Stimulated activated CD4-positive, alpha-beta T cell treated with anti-CD3 and anti-CD28 coated beads, Interleukin-4, amount 100 ng/mL, for 24 hours (primary cell): ENCODE results near the gene PUM2.
"Not testable (repeated sequence)": the region's sequence is repeated elsewhere in the genome, so short reads cannot be mapped to it uniquely, and the experiment has no call there.

Experiments
- DNase-seq: peaks from one replicate; pipeline ENCODE4 v3.0.0-alpha.2; 2020

PUM2 gene

DNA sequence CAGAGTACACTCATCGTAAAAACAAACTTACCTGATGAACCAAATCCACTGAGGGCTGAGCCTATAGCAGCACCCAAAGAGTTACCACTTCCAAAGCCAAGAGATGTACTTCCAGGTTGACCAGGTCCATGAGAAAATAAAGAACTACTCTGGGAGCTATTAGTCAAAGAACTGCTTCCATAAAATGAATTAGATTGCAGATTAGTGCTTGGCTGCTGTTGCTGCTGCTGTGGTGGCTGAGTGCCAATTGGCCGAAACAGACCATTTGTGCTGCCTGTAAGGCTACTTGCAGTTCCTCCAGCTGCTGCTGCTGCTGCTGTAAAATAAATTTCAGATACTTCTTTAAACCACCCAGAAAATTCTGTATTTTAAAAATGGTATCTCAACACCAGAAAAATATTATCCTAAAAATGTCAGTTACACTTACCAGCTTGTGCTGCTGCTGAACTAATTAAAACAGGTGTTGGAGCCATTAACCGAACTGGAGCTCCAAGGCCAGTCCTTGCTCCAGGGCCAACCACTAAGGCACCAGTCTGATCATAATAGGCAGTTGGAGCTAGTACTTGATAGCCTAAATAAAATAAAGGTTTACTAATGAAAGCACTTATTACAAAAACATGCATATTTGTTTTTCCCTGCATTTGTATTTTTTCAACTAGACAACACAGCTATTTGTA is 67.6 kb downstream of the PUM2 start:
- DNase-seq, result no peak

DNA sequence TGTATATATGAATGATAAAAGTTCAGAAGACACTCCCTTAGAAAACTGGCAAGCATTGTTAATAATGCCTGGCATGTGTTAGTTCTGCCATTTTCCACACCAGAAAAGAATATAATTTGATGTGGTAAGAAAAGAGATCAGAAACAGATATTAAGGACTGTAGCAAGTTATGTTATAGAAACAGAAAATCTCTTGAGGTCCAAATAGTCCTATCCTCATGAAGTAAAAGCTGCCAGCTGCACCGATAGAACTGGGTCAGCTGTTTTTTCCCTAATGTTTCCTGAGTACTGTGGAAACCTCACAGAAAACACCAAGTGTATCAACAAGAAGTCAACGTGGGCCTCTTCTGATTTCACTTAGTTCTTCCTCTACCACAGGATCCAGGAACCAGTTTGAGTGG is 68.8 kb downstream of the PUM2 start:
- no peak for DNase-seq

DNA sequence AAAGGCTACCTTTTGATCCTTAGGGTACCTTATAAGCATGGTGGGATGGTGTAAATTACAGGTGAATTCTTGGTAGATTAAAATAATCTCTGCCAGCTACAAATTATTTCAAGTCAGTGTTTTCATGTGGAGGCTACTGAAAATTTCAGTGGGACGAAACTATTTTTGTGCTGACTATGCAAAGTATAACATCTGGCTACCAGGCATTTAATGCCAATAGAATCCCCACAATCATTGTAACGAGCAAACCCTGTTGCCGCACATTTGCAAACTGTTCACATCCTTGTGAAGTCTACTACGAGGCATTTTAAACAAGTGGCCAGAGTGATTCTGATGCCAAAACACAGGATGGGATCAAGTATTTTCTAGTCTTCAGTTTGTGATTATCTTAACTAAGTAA is 77.6 kb downstream of the PUM2 start:
- DNase-seq, result no peak

DNA sequence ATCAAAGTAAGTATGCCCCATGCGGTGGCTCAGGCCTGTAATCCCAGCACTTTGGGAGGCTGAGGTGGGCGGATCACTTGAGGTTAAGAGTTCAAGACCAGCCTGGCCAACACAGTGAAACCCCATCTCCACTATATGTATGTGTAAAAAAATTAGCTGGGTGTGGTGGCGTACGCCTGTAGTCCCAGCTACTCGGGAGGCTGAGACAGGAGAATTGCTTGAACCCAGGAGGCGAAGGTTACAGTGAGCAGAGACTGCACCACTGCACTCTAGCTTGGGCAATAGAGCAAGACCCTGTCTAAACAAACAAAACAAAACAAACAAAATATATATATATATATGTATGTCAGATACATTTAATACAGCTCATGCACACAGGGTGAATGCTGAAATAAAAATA is 82.3 kb downstream of the PUM2 start:
- not testable (repeated sequence) for DNase-seq

DNA sequence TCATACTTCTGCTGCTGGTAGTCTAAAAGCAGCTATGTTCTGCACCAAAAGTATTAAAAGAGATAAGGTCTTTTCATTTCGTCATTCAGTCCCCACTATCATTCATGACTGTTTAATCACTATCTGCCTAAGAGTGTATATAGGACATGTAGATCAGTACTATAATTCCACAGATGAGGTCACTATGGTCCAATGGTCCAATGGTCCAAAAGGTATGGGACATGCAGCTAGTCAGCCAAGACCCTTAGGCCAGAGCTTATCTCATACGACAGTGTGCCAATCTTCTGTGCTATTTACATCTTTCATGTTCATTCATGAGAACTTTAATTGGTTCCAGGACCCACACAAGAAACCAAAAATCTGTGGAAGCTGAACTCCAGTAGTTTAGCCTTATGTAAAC is 83.1 kb downstream of the PUM2 start:
- DNase-seq, result no peak

DNA sequence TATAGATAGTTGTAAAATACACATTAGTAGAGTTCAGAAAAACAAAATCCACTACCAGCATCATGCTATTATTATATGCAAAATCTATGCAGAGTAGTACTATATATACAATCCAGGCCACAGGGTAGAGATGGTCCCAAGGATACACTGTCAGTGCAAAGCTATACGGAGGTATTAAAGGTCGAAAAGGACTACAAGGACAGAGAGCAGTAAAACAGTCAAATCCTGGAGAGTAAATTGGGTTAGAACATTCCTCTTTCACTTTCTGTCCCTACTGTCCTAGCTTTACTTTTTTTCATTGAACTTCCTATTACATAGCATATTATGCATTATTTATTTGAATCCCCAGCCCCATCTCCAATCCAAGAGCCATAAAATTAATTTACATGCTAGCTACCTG is 86.0 kb downstream of the PUM2 start:
- DNase-seq, result no peak

DNA sequence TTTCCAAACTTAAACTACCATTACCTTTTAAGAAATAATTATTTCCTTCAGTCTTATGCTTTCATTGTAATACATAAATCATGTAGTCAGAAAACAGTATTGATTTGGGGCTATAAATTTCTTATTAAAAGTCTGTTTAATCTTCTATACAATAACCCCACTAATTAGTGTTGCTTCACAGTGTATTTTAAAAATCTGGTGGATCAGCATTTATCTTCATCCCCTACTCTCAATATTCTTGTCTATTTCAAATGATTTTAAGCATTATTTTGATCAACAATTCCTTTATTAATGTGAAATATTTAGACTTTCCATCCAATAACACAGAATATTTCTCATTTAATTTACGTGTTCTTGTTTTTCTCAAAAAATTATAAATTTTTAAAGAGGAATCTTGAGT is 93.2 kb downstream of the PUM2 start:
- no peak for DNase-seq

DNA sequence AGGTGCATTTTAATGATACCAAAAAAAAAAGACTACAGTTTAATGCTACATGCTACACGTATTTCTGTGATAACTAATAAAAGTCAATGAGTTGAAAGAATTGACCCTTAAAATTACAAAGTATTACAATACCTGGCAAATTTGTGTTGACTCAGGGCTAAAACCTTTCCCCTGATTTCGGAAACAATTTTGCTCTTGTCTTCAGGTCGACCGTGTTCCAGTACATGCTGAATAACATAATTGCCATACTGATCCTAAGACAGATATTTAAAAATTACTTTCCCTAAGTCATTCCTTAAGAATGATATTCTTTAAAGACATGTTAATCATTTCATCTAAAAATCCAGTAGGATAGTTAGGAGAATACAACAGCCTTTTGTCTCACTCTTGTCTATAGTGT is 95.9 kb downstream of the PUM2 start:
- no peak for DNase-seq

DNA sequence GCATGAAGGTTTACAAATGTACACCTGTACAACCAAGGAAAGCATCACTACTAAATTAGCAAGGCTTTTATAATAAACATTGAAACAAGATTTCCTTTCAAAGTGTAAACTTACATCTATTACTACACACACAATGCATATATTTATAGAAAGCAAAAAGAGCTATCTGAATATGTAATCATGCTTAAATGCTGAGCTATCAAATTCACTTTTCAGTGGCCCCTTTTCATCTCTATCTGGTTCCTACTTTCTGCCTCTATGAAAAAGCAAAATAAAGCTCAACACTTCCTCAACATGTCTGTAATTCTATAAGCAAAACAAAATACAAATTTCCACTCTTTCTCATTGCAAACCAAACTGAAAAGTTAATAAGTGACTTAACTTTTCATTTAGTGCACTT is 100.2 kb downstream of the PUM2 start:
- no peak for DNase-seq

DNA sequence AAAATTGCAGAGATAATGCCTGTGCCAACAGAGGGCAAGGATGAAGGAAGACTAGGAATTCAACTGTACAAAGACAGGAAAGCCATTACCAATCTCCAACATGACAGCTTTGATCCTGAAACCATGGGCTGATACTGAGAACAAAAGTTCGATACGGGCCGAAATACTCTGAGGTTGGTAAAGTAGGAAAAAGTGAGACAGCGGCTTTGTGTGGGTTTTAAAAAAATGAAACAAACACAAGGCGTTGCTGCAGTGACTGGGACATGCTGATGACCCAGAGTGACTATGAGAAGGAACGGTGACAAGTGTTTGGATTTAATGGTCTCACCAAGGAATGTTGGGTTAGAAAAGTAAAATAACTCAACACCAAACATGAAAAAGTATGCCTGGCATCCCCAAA is 101.5 kb downstream of the PUM2 start:
- DNase-seq, result no peak

DNA sequence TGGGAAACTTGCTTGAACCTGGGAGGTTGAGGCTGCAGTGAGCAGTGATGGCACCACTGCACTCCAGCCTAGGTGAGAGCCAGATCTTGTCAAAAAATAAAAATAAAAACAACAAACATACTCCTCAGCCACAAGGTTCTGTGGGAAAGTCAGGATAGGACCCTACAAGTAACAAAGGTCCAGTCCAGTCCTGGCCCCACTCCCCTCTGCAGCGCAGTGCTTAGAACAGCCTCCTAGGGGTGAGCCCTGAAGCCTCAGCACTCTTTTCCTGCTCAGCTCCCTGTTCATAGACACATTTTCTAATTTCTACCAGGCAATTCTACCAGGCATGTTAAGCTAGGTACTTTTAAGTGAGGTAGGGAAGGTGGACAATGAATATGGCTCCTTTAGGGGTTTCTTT is 103.6 kb downstream of the PUM2 start:
- DNase-seq, result no peak

DNA sequence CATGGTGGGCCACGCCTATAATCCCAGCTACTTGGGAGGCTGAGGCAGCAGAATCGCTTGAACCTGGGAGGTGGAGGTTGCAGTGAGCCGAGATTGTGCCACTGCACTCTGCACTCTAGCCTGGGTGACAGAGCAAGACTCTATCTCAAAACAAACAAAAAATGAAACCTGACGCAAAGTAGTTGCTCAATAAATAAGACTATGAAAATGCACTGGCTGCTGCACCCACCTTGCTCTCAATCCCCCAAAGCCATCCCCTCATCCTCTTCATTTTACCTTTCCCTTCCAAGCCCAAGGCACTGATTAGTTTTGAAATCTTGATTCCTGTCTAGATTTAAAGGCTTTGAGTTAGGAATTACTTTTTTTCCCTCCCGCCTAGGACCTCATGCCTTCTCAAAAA is 107.0 kb downstream of the PUM2 start:
- not testable (repeated sequence) for DNase-seq

DNA sequence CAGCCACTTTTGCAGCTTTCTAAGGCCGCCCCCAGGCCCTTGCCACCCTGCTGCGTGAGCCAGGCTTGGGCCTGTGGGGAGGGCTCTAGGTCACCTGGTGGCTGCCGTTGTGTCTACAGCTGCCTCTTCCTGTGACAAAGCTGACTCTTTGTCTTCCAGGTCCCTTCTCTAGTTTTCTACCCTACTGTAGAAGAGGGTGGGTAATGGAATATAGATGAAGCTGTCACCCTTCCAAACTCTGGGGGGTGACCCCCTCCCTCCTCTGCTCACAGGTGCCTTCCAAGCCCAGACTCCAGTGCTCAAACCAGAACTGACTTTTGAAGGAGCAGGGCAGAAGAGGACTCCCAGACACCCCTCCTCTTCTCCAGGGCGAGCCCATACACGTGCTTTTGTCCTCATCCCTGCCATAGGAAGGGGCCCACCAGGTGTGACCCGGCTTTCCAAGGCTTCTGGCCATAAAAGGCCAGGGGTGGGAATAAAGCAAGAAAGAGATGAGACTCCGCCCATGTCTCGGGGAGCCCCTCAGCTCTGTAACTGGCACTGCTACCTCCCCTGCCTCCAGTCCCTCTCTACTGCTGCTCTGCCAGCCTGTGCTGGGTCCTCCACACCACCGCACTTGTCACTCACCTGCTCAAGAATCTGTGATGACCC is 107.8 kb downstream of the PUM2 start:
- no peak for DNase-seq

DNA sequence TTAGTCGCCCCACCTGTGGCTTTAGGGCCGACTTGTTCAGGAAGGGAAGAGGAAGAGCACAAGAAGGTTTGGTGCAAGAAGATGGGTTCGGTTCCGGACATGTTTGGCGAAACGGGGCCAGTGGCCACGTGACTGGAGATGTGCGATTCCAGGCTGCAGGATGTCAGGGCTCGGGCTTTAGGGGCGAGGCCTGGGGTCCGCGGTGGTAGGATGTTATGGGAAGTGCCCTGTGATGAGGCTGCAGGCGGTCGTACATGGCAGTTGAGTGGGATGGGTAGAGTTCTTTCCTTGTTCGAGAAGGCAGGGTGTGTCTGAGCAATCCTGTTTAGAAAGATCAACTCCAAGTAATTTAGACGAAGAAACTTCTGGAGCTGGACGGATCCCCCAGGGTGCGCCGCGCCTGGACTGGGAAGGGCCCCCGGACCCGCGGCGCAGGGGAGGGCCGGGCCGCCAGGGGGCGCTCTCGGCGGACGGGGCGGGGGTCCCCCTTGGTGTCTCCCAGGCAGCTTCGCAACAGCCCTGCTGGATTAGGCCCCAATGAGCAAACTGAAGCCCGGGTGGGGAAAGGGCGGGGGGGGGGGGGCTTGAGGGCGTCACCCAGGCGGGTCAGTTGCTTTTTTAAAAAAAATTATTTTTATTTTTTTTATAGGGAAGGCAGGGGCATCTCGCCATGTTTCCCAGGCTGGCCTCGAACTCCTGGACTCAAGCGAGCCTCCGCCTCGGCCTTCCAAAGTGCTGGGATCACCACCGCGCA is 108.5 kb downstream of the PUM2 start:
- DNase-seq, result peak; percentile 23

DNA sequence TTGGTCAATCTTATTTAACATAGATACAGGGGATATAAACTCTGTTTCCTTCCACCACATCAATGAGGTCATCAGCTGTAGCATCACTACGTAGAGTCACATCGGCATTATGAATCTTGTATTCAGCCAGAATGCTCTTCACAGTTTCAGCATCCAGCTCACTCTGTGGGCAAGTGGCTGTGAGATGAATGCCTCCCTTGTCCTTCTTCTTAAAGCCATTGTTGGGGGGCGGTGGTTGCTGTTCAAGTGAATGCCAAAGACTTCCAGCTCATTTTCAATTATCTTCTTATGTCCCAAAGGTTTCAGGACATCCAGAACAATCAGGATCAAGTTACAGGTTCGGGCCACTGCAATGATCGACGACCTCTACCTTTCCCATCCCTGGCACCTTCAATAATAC is 110.4 kb downstream of the PUM2 start:
- DNase-seq, result not testable (repeated sequence)

DNA sequence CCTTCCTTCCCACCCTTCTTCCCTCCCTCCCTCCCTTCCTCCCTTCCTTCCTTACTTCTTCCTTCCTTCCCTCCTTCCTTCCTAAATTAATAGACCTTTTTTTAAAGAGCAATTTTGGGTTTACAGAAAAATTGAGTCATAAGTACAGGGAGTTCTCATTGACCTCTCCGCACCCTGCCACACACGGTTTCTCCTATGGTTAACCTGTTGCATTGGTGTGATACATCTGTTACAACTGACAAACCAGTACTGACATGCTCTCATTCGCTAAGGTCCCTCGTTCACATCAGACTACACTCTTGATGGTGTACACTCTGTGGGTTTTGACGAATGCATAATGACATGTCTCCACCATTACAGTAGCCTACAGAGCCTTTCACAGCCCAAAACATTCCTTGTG is 114.1 kb downstream of the PUM2 start:
- DNase-seq, result no peak

DNA sequence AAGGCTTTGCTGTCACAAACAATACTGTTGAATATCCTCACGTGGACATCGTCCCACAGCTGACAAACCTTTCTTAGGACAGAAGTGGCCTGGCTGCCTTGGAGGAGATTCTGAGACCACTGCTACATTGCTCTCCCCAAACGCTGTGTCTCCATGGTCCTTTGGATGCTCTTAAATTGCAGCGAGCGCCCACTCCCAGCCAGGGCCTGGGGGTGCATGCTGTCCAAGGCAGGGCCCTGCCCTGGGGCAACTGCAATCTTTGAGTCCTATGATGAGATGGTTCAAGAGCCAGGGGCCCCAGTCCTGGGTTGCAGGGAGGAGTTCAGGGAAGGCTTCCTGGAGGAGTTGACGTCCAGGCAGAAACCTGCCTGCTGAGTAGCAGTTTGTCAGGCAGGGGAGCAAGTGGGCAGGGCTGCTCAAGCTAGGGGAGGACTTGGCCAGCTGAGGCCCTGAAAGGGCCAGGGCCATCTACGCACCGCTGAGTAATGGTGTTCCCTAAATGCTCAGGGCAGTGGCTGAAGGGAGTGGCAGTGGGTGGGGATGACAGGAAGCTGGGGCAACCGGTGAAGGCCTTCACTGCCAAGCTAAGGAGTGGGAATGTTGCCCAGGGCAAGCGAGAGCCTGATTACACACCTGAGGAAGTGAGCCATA is 114.9 kb downstream of the PUM2 start:
- no peak for DNase-seq

DNA sequence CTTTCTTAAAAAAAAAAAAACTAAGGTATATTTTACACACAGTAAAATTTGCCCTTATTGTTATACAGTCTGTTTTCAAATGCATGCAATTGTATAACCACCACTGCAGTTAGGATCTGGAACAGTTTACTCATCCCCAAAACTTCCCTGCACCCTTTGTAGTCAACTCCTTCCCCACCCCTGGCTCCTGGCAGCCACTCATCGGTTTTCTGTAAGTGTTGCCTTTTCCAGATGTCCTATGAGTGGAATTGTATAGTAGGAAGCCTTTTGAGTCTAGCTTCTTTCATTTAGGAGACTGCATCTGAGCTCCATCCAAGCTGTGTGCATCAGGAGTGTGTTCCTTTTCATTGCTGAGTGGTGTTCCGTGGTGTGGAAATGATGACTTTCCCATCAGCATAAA is 116.0 kb downstream of the PUM2 start:
- not testable (repeated sequence) for DNase-seq

DNA sequence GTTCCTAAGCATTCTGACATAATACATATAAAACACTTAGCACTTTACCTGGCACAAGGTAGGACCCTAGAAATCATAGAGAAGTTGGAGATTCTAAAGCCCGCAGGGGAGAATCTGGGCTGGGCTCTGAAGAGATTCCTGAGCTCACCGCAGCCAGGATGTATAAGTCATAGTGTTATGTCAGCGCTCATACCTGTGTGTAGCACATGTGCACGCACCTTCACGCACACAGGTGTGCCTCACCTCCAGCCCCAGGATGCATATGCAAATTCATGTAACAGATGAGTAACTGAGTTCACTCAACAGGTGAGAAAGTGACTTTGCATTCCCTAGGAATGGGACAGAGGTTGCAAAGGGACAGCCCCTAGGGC is 117.8 kb downstream of the PUM2 start:
- no peak for DNase-seq

DNA sequence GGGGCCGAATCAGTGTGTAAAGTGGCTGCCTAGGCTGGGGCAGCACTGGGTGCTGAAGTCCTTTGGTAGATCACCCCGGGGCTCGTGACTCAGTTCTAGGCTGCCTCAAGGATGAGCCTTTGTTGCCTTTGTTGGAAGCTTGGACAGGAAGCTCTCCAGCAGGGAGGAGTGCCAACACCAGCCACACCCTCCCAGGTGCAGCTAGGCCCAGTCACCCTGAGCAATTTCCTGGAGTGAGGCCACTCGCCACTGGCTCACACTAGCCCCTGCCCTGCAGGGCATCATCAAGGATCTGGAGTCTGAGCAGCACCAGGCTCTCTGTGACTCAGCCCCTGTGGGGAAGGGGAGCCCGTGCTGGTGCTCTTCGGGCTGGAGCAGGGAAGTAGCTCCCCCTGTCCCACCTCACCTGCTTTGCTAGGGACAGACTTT is 119.0 kb downstream of the PUM2 start:
- no peak for DNase-seq

DNA sequence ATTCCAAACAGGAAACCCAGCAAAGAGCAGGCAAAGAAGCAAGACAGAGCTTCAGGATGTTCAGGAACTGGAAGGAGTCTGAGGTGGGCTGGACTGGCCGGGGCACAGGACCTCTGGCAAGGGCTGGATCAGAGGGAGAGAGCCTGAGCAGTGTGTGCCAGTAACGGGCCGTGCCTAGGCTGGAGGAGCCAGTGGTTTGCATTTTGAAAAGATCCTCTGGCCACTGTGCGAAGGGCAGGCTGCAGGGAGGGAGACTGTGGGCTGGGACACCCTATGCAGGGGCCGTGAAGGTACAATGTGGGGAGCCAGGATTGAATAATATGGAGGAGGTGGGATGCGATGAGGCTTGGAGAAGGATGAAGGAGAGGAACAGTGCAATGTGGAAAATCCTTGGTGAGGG is 119.5 kb downstream of the PUM2 start:
- DNase-seq, result no peak

DNA sequence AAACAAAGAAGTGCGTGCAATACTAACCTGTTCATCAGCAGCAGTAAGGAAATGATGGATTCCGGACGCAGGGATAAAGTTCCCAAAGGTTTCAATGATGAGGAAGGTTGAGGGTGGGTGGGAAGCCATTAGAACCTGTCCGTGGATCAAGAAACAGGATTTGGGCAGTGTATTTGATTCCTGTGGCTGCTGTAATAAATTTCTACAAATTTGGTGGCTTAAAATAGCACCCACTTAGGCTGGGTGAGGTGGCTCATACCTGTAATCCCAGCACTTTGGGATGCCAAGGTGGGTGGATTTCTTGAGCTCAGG is 120.6 kb downstream of the PUM2 start:
- no peak for DNase-seq

DNA sequence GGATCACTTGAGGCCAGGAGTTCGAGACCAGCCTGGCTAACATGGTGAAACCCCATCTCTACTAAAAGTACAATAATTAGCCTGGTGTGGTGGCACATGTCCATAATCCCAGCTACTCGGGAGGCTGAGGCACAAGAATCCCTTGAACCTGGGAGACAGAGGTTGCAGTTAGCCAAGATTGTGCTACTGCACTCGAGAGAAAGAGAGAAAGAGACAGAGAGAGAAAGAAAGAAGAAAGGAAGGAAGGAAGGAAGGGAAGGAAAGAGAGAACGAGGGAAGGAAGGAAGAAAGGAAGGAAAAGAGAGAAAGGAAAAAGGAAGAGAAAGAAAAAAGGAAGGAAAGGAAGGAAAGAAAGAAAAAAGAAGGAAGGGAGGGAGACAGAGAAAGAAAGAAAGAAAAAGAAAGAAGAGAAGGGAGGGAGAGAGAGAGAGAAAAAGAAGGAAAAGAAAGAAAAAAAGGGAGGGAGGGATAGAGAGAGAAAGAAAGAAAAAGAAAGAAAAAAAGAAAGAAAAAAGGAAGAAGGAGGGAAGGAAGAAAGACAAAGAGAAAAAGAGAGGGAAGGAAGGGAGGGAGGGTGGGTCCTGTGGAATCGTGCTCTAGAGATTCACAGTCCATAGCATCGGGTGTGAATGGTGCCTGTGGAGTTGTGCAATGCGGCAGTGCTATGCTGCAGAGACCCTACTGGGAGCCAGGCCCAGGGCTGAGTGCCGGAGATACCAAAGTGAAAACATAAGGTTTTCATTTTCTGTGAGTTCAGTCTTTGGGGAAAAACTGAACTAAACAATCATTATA is 121.1 kb downstream of the PUM2 start:
- no peak for DNase-seq
